Body of pancreas (tissue), 4 donors: Measurements from ENCODE around the gene LONRF2. TPM values are rescaled to one million over a fixed set of nuclear protein-coding genes. Genes with fewer than 3 reads are reported as not detected.

Source experiments
- ATAC-seq: fragments of 150-250 bp; one replicate; pipeline ENCODE4 v1.9.1; 2016
- DNase-seq, 4 donors: peaks; one replicate each; pipeline ENCODE4 v3.0.0-alpha.2; 2019
- H3K27ac ChIP-seq, 4 donors: fragments of 200-600 bp; sonication (generic); 1 replicate in 3 of 4; 2 replicates in 1 of 4; pipeline versions ENCODE4 v1.5.1 to v1.6.1; 2016 to 2019; ENCODE audit warnings: mild to moderate bottlenecking in 1 of 4, mixed read lengths in 1 of 4, moderate library complexity in 1 of 4
- H3K27me3 ChIP-seq, 2 donors: fragments of 200-600 bp; sonication (generic); one replicate each; pipeline ENCODE4 v1.6.0; 2016; ENCODE audit warnings: mild to moderate bottlenecking in 1 of 2
- H3K36me3 ChIP-seq, 2 donors: fragments of 200-600 bp; sonication (generic); replicated peaks in 1 of 2; 2 replicates each; pipeline ENCODE4 v1.5.1; 2016; ENCODE audit warnings: low read depth in 2 of 2; ENCODE audit not compliant: insufficient read depth in 1 of 2
- H3K4me1 ChIP-seq: fragments of 200-600 bp; sonication (generic); one replicate; pipeline ENCODE4 v1.6.0; 2016
- H3K4me3 ChIP-seq, 2 donors: fragments of 200-600 bp; sonication (generic); 1 replicate in 1 of 2; 2 replicates in 1 of 2; pipeline ENCODE4 v1.5.1; 2016 to 2019
- H3K9me3 ChIP-seq, 3 donors: fragments of 200-600 bp; sonication (generic); 1 replicate in 2 of 3; 2 replicates in 1 of 3; pipeline ENCODE4 v1.5.1; 2016
- POLR2A ChIP-seq, 3 donors: fragments of 450-650 bp; IDR thresholded peaks; one replicate each; pipeline ENCODE4 v1.6.1; 2016; ENCODE audit warnings: antibody characterized with exemption in 3 of 3, mild to moderate bottlenecking in 2 of 3
- WGBS, 2 donors: methylation state at CpG; one replicate each; pipeline ENCODE4 v1.1.5; 2017; 5-methylcytosine and 5-hydroxymethylcytosine counted together
- intact Hi-C: fragments of 100-400 bp; cut with DNase I; formaldehyde crosslinking; loops from one replicate; pipeline ENCODE4 v1.15.1; 2023
- total RNA-seq, 2 donors: library from RNA; depleted of rRNA; stranded (reverse); fragments of >200 nt; gene quantifications; one replicate each; pipeline ENCODE4 v1.1.0, GENCODE V29; 2016
- TF ChIP-seq, protein P1 (sequence below), 7 experiments: fragments of 450-650 bp in 4 of 7; fragments of 200-600 bp in 3 of 7; sonication (generic) in 3 of 7; IDR thresholded peaks; one replicate each; pipeline ENCODE4 v1.5.1; 2016 to 2019; ENCODE audit warnings: antibody characterized with exemption in 7 of 7

LONRF2 gene
- total RNA-seq, 2 donors from 2014 or later: 12.5 to 14.2 TPM

DNA sequence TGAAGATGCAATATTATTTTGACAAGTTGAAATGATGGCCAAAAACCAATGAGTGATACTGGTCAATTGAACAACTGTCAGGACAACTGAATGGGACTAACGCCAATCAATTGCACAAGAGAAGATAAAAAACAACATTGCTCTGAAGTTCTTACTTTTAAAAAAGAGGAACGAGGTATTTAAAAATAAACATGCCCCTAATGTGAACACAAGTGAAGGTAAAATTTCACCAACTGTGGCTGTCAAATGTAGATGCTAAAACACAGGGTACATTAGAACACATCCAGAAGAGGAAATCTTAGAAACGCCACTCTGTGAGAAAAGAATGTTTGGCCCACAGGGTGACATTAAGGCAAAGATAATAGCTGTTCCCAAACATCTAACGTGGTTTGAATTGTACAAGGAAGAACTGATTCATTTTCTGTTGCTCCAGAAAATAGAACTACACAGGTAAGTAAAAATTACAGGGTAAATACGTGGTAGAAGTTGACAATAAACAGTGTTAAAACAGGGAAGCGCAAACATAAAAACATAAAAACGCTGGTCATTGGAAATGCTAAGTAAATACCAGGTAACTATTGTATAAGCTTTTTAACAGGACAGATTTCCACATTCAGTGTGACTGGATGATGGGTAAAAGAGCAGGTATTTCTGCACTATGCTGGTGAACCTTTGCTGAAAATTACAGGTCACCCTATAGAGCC, 20.3 kb downstream of the LONRF2 start:
- intact Hi-C loops: no loop called here
- no peak for TF ChIP-seq POLR2A (IDR thresholded peaks at IDR 0.05)
- TF ChIP-seq, protein P1, sequence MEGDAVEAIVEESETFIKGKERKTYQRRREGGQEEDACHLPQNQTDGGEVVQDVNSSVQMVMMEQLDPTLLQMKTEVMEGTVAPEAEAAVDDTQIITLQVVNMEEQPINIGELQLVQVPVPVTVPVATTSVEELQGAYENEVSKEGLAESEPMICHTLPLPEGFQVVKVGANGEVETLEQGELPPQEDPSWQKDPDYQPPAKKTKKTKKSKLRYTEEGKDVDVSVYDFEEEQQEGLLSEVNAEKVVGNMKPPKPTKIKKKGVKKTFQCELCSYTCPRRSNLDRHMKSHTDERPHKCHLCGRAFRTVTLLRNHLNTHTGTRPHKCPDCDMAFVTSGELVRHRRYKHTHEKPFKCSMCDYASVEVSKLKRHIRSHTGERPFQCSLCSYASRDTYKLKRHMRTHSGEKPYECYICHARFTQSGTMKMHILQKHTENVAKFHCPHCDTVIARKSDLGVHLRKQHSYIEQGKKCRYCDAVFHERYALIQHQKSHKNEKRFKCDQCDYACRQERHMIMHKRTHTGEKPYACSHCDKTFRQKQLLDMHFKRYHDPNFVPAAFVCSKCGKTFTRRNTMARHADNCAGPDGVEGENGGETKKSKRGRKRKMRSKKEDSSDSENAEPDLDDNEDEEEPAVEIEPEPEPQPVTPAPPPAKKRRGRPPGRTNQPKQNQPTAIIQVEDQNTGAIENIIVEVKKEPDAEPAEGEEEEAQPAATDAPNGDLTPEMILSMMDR (IDR thresholded peaks at IDR 0.05): no peak

DNA sequence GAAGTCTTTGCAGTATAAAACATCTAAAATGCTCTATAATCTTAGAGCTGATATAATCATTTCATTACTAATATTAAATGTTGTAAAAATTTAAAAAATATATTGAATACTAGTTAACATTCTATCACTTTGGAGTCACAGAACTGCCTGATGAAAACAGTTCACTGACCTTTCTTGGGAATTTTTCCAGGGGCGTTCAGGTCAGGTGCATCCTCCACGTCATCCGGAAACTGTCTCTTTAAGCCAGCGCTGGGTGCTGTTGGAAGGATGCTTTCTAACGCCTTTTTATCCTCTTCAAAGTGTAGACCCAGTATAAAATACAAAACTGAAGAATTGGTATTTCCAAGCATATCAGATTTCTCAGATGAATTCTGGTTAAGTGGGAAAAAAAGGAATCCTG, 22.8 kb downstream of the LONRF2 start:
- Histone ChIP-seq H3K27me3 (no peaks in the 10 kb centered on the region), H3K27ac (no peak overlapping the region), H3K9me3 (no peaks in the 10 kb centered on the region), H3K4me3 (no peak overlapping the region), H3K4me1 (no peaks in the 10 kb centered on the region), H3K36me3 (peaks cover 0 to 9% of the 10 kb centered on the region in 2 donors)
- DNase-seq: no peak
- WGBS, 2 donors: 90 to 91% methylated on average over 5 of the region's 5 CpGs
- TF ChIP-seq, protein P1 (IDR thresholded peaks at IDR 0.05): no peak
- no peak for TF ChIP-seq POLR2A (IDR thresholded peaks at IDR 0.05)
- intact Hi-C loops: no loop called here
- no peak for ATAC-seq

More for the DNA sequence above, 20.3 kb downstream of the LONRF2 start:
- Histone ChIP-seq H3K4me3 (no peak overlapping the region), H3K4me1 (no peaks in the 10 kb centered on the region), H3K27ac (no peak overlapping the region), H3K27me3 (no peaks in the 10 kb centered on the region), H3K9me3 (no peaks in the 10 kb centered on the region), H3K36me3 (peaks cover 0 to 7% of the 10 kb centered on the region in 2 donors)
- no peak for DNase-seq
- WGBS, 2 donors: 73 to 79% methylated on average over 7 of the region's 7 CpGs
- no peak for ATAC-seq

DNA sequence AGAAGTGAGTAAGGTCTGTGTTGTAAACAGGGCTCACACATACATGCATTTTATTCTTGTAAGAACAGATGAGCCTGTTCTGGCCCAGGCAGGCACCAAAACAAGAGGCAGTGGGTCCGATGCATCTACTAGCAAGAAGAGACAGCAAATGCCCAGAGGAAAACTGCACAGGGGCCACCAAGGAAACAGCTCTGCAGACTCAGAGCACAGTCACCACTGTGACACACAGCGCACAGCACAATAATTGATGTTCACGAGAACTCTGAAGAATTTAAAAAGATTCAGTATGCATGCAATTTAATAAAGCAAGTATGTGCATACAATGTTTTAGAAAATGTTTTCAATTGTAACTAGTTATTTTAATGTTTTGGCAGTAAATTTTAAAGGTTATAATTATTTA, 24.8 kb downstream of the LONRF2 start:
- 95 to 100% methylated on average over 3 of the region's 3 CpGs for WGBS, 2 donors
- intact Hi-C loops: no loop called here
- Histone ChIP-seq H3K27ac (no peak overlapping the region), H3K27me3 (no peaks in the 10 kb centered on the region), H3K4me3 (no peak overlapping the region), H3K9me3 (no peaks in the 10 kb centered on the region), H3K36me3 (peaks cover 0 to 12% of the 10 kb centered on the region in 2 donors), H3K4me1 (no peaks in the 10 kb centered on the region)
- no peak for ATAC-seq
- DNase-seq: no peak
- TF ChIP-seq, protein P1 (IDR thresholded peaks at IDR 0.05): no peak

- H3K4me1 ChIP-seq: peaks cover 20% of the 10 kb centered on the region
- WGBS, 2 donors: 81 to 86% methylated on average over 9 of the region's 9 CpGs
- ATAC-seq (no peak), DNase-seq (no peak)
- no peaks in the 10 kb centered on the region for H3K9me3 ChIP-seq
- H3K4me3 ChIP-seq: no peak overlapping the region
- H3K27ac ChIP-seq: no peak overlapping the region
- no peaks in the 10 kb centered on the region for H3K27me3 ChIP-seq
- H3K36me3 ChIP-seq: peaks cover 0 to 7% of the 10 kb centered on the region in 2 donors
- intact Hi-C loops: no loop called here
- TF ChIP-seq, protein P1 (IDR thresholded peaks at IDR 0.05): no peak
- no peak for TF ChIP-seq POLR2A (IDR thresholded peaks at IDR 0.05)
Measured at GRCh38 chr2:100294162-100294497, 28.2 kb downstream of the LONRF2 start.
